ENCODE results near the gene GRIK2.

- TF ChIP-seq CTCF (IDR thresholded peaks at IDR 0.05) (no peak), POLR2A (IDR thresholded peaks at IDR 0.05) (no peak)
These were observed 593.0 kb downstream of the GRIK2 start for GRCh38 chr6:101986476-101986875.

All from adrenal gland (tissue), 5 donors.